Fibroblast of skin of left biceps (primary cell): ENCODE measurements around the gene PPP1R16B.

ENCODE experiments used
- DNase-seq, 2 experiments: peaks; one replicate each; pipeline ENCODE4 v3.0.0-alpha.2; 2013; ENCODE audit warnings: low read depth in 2 of 2

Gene PPP1R16B

DNA sequence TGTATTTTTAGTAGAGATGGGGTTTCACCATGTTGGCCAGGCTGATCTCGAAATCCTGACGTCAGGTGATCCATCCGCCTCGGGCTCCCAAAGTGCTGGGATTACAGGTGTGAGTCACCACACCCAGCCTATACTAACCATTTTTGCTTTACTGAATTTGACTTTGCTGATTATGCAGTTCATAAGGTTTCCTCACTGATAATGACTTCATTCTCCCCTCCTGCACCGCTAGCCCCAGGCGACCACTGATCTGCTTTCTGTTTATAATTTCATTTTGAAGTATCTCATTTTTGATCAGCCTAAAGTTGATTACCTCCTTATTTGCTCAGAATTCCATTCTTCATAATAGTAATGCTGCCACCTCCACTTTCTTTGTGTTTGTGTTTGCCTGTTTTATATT, 72.0 kb downstream of the PPP1R16B start:
- no peak for DNase-seq

DNA sequence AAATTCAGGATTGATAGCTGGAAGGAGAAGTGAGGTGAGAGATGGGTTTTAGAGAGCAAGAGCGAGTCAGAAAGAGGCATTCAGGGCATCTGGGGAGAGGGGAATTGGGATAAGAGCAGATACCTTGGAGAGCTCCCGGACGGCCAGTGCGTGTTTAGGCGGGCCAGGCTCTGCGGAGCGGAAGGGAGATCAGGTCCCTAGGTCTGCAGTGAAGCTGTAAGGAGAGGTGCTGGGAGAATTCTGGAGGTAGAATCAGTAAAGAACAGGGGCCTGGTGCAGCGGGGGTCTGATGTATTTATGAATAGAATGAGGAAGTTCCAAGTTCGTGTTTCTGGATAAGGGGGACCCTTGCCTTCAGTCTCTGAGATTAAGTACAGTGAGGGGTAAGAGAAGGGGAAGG, 73.4 kb downstream of the PPP1R16B start:
- DNase-seq: peak in 1 of 2 experiments; percentile 4

DNA sequence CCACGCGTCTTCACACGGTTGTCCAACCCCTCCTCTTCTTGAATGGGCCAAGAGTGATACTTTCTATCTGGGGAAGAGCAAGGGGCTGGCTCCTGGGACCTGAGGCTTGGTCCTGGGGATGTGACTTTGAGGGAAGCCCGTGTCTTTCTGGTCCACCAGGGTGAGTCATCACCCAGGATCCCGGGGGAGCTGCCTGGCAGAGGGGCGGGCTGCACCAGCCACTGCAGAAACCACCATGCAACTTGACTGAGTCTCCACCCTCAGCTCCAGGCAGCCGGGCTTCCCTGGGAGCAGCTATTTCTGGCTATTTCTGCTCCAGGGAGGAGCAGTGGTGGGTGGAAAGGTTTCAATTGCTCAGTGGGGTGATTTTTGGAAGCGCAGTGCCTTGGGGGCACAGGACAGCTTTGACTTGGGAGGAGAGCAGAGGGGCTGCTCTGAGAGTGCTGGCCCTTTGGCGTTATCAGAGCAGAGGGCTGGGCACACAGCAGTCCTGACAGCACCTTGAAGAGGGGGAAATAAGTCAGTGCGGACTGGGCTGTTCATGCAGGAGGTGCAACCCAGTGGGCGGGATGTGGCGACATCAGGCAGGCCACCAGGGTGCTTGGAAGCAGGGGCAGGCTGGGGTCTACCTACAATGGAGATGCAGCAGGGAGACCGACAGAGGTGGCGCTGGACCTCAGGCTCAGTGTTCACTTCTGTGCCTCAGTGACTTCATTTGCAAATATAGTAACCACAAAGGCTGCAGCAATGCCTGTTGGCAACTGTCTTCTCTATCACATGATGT, 75.6 kb downstream of the PPP1R16B start:
- no peak for DNase-seq

DNA sequence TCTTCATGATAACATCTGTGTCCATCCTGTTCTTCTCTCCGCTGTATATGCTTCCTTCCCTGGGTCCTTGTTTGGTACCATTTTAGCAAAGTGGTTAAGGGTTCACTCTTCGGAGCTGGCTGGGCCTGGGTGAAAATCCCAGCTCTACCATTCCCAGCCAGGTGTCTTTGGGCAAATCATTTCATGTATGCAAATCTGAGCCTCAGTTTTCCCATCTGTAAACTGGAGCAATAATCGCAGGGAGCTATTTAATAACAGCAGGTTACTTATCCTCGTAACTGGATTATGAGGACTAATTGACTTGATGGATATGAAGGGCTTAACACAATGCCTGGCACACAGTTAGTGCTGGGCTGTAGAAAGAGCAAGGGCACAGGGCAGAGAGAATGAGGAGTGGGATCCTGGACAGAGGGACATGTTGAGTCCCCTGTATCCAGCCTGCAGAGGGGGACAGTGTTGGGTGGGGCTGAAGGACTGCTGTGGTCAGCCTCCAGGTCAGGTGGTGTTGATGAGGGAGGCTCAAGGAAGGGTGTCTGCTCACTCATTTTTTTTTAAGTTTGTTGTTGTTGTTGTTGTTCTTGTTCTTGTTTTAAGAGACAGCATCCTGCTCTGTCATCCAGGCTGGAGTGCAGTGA, 76.4 kb downstream of the PPP1R16B start:
- no peak for DNase-seq

DNA sequence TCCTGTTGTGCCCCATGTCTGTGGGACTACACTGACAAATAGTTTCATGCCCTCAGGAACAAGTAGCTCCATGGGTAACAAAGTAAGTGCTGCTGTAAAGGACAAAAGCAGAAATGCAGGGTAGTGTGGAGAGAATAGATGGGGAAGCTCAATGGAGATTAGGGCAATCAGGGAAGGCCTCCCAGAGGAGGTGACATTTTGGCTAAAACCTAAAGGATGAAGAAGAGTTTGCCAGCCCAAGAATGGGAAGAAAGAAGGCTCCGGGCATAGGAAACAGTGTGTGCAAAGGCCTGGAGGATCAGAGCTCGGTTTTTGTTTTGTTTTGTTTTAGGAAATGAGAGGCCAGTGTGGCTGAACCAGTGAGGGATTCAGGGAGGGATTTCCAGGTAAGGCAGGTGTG, 77.1 kb downstream of the PPP1R16B start:
- no peak for DNase-seq

DNA sequence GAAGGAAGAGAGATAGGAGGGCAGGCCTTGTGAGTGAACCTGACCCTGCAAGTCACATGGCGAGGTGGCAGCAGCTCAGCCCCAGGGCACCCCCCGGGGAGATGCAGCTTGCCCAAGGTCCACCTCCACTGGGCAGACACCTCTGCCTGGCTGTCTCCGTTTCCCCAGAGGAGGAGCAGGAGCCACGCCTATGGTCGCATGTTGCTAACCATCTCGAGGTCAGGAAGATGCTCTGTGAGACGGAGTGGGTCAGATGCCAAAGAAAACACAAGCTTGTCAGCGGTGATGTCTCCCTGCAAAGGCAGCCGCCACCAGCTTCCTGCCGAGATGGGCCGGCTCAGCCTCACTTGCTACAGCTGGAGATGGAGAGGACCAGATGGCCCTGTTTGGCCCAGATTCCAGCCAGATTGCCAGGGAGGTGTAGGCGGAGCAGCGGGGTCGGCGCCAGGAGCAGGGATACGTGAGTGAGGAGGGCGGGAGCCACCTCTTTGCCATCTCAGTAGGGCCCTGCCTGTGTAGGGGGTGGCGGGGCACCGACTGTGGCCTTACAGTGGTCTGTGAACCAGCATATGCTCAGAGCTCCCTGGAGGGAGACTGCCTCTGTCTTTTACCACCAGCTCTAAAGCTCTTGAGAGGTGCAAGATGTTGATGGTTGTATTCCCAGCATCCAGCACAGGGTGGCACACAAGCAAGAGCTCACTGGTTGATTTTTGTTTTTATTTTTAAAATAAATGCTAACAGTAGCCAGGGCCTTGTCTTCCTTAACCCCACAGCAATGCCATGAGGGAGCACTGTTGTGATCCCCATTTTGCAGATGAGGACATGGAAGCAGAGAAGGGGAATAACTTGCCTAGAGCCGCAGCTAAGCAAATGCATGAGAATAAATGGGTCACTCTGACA, 77.8 kb downstream of the PPP1R16B start:
- DNase-seq: no peak

DNA sequence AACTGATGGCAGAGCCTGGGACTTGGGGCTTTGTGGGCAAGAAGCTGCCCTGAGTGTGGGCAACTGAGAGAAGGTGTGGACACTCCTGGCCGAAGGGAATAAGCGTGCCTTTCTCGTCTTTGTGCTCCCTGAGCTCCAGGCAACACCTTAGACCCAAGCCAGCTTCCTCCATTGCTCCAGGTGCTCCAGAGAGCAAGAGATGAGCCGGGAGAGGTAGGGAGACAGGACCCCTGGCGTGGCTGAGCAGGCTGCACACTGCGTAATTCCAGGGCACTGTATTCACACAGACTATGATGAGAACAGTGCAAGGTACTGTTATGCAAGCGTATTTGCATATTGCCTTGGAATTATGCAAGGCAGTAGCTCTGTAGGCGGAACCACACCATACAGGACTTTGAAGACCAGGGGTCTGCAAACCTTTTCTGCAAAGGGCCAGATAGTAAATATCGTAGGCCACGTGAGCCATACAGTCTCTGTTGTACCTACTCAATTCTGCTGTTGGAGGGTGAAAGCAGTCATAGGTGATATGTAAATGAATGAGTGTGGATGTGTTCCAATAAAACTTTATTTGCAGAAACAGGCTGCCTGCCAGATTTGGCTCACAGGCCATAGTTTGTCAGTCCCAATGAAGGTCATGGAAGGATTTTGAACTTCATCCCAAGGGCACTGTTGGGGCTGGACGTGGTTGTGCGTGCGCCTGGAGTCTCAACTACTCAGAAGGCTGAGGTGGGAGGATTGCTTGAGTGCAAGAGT, 78.7 kb downstream of the PPP1R16B start:
- DNase-seq: no peak

DNA sequence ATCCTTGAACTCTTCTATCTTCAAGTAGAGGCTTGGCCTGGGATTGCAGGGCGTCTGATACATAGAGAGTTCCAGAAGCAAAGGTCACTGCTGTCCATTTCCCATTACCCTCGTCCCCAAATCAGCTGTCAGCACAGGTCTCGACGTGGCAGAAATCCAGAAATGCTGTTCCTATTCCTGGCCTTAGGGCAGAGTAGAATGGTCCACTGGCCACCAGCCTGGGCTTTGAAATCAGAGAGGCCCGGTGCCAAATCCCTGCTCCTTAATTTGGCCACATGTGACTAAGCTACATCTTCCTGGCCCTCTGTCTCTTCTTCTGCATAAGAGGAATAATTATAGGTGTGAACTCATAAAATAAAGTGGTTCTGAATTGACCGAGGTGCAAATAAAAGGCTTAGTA, 79.9 kb downstream of the PPP1R16B start:
- DNase-seq: no peak

DNA sequence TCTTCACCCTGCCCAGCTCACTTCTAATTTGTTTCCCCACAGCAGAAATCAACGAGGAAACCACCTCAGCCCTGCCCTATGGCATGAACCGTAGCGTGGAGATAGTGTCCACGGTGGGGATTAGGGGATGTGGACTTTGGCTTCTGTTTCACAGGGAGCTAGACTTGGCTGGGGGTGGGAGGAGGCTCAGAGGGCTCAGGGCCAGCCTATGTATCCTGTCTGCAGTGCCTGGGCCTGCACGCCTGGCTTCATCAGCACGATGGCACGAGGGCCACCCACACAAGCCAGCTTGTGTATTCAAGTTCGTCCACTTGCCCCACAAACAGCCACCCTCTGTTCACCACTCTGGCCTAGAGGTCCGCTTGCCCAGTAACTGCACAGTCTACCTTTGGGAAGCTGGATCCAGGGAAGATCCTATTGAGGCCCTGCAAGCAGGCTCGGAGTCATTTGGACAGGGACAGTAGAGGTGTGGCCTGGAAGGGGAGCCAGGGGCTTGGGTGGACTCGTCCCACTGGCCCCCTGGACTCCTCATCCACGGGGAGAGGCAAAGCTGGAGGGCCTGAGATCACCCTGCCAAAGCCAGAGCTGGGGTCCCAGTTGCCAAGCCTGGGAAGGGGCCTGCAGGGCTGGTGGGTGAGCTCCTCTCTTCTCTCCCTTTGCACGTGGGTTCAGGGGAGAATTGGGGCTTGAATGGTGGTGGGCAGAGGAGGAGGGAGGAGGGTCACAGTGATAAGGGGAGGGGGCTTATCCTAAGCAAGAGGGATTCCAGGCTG, 82.7 kb downstream of the PPP1R16B start:
- no peak for DNase-seq

DNA sequence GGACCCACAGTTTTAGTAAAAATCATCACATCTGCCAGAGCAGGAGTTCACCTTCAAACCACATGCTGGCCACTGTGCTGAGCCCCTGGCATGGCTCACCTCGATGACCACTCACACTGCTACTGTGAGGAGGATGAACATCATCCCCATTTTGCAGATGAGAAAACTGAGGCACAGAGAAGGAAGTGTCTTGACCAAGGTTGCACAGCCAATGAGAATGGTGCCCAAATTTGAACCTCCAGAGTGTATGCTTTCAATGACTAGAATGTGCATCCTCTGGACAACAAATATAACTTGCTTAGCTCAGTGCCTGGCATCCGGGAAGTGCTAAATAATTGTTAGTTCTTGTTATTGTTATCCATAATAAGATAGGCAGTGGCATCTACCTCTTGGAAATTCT, 83.6 kb downstream of the PPP1R16B start:
- DNase-seq: no peak

DNA sequence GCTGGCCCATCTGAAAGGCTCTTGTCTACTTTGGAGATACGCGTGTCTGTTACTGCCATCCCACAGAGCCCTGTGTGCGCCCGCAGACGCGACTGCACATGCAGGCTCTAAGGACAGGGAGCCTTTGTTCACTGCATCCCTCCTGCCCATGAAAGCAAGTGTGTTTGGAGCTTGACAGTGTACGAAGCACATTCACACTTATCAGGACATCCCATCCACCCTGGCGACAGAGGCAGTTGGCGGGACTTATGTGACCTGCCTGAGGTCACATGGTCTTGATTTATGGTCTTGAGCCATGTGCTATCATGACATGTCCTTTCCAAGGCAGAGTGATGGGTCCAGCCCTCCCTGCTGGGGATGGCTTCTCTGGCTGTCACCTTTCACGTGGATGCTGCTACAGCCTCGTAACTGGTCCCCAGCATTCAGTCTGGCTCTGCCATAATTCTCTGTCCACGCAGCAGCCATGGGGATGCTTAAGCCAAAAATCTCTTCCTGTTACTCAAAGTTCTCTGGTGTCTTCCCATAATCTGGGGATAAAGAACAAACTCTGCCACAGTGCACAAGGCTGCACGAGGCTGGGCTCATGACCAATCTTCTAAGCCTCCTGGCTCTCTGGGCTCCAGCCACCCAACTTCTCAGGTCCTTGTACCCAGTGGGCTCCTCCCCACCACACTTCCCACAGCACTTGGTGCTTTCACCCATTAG, 84.4 kb downstream of the PPP1R16B start:
- DNase-seq: no peak

DNA sequence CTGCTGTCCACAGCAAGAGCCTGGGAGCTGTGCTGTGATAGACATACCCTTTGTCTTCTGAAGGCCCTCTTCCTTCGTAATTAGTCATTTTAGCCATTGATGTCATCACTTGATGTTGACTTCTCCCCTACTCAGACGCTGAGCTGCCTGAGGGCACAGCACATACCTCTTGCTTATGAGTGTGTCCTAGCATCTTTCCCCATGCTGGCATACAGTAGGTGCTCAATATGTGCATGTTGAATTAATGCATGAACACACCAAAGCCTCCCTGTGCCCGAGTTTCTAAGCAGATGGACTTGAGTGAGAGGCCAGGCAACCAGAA, 85.0 kb downstream of the PPP1R16B start:
- DNase-seq: no peak

DNA sequence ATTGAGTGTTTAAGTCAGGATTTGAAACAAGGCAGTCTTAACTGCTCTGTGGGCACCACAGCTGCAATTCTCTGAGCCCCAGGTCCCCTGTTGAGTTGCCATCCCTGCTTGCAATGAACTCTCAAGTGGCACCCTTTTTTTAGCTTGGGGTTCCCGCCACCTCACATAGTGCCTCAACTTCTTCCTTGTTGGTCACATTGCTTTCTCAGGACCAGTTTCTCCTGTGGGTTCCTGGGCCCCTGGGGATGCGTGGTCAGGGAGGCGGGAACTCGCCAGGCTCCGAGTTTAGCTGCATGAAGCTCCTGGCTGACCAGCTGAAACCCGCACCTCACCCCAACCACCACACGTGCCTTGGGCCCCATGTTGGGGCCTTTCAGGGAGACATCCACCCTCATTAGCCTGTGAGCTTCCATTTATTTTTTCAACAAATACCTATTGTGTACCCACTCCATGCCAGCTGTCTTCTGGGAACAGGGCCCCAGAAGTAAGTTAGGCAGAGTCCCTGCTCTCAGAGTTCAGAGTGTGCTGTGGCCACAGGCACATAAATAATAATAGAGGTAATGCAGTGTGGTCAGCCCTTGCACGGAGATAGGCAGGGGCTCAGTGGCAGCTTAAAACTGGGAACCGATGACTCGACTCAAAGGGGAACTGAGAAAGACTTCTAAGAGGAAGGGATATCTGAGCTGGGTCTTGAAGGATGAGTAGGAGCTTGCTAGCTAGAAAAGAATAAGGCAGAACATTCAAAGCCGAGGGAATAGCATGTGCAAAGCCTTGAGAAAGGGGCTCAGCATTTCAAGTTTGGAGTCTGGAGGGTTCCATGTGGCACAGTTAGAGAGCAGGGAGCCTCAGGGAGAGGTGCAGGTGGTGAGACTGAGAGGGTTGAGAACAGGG, 86.8 kb downstream of the PPP1R16B start:
- DNase-seq: no peak

DNA sequence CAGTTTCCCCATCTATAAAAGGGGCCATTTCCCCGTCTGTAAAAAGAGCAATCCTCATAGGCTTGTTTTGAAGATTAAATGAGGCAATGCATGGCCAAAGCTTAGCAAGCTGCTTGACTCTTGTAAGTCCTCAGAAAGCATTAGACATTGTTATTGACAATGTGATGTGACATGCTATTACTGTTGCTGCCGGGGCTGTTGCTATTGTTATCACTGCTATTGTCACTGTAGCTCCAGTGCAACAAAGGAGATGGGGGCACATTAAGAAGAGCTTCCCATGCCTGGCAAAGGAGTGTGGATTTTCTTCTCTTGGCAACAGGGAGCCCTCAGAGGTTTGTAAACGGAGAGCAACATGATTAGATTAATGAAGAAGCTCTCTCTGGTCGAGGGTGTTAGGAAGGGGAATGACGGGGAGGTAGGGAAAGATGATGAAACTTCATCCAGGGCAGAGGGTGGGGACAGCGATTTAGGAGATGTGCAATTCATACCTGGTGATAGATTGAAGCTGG, 87.6 kb downstream of the PPP1R16B start:
- DNase-seq: no peak

DNA sequence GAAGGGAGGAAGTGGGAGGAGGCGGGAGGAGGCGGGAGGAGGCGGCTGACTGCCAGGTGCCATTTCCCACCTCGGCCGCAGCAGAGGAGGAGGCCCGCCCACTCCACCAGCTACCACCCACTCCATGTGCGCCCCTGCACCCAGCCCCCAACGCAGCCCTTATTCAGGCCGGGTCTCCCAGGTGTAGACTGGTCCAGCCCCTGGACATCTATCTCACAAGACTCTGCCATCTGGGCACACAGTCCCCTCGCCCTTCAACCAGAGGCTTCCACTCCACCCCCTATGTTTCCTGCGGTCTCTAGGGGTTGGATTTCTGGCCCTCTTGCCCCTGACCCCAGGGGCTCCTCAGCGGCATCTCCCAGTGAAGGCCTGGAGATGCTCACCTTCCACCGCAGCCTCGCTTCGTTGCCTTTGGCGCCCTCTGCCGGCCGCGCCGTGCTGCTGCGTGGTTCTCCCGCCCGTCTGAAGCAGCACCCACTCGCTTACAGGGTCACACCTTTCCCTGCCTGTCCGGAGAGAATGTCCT, 88.1 kb downstream of the PPP1R16B start:
- no peak for DNase-seq

DNA sequence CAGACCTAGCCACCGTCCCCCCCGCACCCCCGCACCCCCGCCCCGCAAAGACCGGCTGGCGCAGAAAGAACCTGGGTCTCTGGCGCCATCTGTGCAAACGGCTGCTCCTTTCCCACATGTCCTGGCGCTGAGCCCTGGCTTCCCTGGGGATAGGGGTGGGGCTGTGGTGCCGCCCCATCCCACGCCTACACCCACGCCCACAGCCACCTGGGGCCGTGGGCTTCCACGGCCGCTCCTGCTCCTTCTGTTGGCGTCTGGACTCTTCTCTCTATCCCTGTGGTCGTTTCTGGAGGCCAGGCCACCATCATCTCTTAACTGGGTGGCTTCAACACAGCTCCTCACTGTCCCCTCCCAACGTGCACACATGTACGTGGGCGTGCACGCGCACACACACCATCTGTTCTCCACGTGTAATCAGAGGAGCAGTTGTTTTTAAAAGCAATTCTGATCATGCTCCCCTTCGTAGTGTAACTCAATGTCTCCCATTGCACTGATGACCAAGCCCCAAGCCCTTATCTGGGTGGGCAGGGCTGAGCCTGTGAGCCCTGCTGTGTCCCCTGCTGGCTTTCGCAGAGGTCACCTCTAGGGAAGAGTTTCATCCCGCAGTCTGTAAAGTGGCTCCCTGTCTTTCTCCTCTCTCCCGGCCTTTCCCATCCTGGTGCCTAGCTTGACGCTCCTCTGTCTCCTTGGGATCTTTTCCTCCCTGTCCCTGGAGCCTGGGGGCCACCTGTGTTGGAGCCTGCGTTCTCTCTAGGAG, 88.8 kb downstream of the PPP1R16B start:
- DNase-seq: no peak

DNA sequence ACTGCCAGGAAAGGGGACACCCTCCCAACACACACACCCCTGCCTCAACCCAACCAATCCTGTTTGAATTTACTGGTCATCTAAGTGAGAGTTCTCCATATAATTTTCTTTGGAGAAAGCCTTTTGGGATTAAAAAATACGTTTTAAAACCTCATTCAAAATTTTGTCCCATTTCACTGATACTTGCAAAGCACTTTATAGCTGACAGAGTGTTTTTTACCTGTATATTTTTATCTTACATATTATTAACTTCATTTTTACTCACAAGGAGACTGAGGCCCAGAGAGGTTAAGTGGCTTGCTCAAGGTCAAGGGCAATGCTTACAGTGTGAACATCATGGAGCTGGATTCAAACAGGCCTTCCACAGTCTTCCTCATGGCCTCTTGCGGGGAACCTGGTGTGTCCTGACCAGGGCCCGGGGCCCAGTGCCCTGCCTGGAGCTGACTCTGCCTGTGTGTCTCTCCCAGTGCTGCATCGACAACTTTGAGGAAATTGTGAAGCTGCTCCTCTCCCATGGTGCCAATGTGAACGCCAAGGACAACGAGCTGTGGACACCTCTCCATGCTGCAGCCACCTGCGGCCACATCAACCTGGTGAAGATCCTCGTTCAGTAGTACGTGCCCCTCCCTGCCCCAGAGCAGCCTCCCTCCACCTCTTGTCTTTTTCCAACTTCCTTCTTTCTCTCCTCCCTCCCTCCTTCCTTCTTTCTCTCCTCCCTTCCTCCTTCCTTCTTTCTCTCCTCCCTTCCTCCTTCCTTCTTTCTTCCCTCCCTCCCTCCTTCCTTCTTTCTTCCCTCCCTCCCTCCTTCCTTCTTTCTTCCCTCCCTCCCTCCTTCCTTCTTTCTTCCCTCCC, 89.8 kb downstream of the PPP1R16B start:
- no peak for DNase-seq
